IPS-20b (cell line): ENCODE data around the gene JAG1.

ENCODE experiments used
- H3K27ac ChIP-seq: one replicate; pipeline ENCODE4 v1.5.1; 2013; ENCODE audit warnings: low read length
- H3K27me3 ChIP-seq: 2 replicates; pipeline ENCODE4 v1.6.1; 2013; ENCODE audit warnings: mild to moderate bottlenecking, low read length, inconsistent platforms; ENCODE audit not compliant: insufficient read depth
- H3K36me3 ChIP-seq: 2 replicates; pipeline ENCODE4 v1.6.1; 2013; ENCODE audit warnings: low read depth, mild to moderate bottlenecking, inconsistent platforms, low read length, moderate library complexity; ENCODE audit not compliant: insufficient read depth
- H3K4me1 ChIP-seq: 2 replicates; pipeline ENCODE4 v1.6.1; 2013; ENCODE audit warnings: mild to moderate bottlenecking, control low read depth, inconsistent platforms, low read length, moderate library complexity; ENCODE audit not compliant: insufficient read depth
- H3K4me3 ChIP-seq: 2 replicates; pipeline ENCODE4 v1.5.1; 2013; ENCODE audit warnings: mild to moderate bottlenecking, low read length, inconsistent platforms
- H3K9ac ChIP-seq: 2 replicates; pipeline ENCODE4 v1.6.1; 2013; ENCODE audit warnings: low read depth, mild to moderate bottlenecking, inconsistent platforms, low read length, moderate library complexity
- H3K9me3 ChIP-seq: 2 replicates; pipeline ENCODE4 v1.6.1; 2013; ENCODE audit warnings: mild to moderate bottlenecking, low read depth, low read length, inconsistent platforms; ENCODE audit not compliant: insufficient read depth

Gene JAG1

DNA sequence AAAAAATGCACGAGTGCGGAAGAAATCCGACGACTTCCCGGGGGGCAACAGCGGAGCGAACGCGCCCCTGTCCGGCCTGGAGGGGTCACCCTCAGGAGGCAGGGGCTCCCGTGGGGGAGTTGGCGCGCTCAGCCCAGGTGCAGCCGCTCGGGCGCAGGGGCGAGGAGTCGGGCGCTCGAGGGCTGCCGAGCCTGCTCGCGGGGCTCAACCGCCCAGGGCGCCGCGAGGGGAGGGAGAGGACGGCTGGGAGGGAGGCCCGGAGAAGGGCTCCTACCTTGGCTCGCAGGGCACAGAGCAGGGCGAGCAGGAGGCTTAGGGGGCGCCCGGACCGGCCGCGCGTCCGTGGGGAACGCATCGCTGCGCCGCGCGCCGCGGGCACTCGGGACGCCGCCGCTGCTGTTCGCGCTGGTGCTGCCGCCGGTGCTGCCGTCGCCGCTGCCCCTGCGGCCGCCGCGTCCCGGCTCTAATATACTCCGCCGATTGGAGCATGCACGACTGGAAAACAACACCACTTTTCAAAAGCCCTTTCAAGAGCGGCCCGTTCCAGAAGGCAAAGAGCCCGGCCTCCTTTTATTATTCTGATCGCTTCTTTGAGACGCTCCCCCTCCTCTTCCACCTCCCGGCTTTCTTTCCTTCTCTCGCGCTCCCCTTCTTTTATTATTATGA is 490 bp downstream of the JAG1 start:
- no peaks in the 10 kb centered on the region for H3K9me3 ChIP-seq
- H3K4me1 ChIP-seq = peaks cover 32% of the 10 kb centered on the region
- peak overlapping the region; percentile 62 for H3K27ac ChIP-seq
- peaks cover 16% of the 10 kb centered on the region; the same call in 1 of the 2 replicates for H3K27me3 ChIP-seq
- H3K4me3 ChIP-seq = peak overlapping the region; percentile 84
- H3K36me3 ChIP-seq = peaks cover 16% of the 10 kb centered on the region
- H3K9ac ChIP-seq = peak overlapping the region; percentile 69; the same call in 1 of the 2 replicates

DNA sequence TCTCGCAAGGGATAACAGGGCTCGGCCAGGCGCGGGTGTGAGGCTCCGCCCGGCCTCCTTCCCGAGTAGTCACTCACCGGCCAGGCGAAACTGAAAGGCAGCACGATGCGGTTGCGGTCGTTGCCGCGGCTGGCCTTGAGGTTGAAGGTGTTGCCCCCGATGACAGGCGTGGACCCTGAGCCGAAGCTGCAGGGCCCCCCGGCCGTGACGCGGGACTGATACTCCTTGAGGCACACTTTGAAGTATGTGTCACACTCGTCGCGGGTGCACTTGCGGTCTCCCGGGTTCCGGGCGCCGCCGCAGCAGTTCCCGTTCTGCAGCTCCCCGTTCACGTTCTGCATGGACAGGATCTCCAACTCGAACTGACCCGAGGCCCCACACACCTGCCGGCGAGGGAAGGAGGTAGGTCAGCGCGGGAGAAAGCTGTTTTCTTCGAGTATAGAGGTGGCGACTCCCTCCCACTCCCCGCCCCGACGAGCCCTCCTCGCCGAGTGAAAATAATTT is 1.1 kb downstream of the JAG1 start:
- Histone ChIP-seq H3K4me3 (peak overlapping the region; percentile 84), H3K36me3 (peaks cover 22% of the 10 kb centered on the region), H3K27me3 (peaks cover 16% of the 10 kb centered on the region; the same call in 1 of the 2 replicates), H3K27ac (peak overlapping the region; percentile 62), H3K9ac (peak overlapping the region; percentile 69), H3K4me1 (peaks cover 36% of the 10 kb centered on the region), H3K9me3 (no peaks in the 10 kb centered on the region)

DNA sequence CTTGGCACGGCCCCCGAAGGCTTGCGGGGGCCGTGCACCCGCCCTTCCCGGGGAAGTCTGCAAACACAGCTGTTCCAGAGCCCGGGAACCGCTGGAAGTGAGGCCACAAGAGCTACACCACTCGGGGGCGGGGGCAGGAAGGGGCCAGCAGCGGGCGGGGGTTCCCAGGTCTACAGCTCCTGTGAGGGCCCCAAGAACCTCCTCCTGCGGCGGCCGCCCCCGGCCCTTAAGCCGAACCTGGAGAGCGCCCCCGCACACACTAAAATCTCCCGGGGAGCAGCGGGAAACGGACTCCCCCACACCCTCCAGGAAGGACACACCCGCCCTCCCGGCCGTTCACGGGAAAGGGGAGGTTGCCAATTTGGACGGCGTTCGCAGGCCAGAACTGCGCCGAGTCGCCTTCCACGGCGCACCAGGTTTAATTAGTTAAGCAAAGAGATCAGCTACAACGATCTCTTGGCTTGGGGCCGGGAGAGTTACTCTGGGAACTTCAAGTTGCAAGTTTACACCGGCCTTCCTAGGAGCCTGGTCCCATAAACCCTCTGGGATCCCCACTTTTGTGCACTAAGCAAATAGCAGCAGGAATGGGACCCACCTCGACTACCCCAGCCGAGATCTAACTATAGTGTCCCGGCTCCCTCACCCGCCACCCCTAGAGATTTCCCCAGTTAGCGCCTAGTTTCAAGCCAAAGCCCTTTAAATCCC is 1.7 kb downstream of the JAG1 start:
- H3K9ac ChIP-seq = peak overlapping the region; percentile 69
- no peaks in the 10 kb centered on the region for H3K9me3 ChIP-seq
- peaks cover 28% of the 10 kb centered on the region for H3K36me3 ChIP-seq
- H3K27ac ChIP-seq = no peak overlapping the region
- peaks cover 16% of the 10 kb centered on the region; the same call in 1 of the 2 replicates for H3K27me3 ChIP-seq
- peak overlapping the region; percentile 84 for H3K4me3 ChIP-seq
- H3K4me1 ChIP-seq = peaks cover 41% of the 10 kb centered on the region

DNA sequence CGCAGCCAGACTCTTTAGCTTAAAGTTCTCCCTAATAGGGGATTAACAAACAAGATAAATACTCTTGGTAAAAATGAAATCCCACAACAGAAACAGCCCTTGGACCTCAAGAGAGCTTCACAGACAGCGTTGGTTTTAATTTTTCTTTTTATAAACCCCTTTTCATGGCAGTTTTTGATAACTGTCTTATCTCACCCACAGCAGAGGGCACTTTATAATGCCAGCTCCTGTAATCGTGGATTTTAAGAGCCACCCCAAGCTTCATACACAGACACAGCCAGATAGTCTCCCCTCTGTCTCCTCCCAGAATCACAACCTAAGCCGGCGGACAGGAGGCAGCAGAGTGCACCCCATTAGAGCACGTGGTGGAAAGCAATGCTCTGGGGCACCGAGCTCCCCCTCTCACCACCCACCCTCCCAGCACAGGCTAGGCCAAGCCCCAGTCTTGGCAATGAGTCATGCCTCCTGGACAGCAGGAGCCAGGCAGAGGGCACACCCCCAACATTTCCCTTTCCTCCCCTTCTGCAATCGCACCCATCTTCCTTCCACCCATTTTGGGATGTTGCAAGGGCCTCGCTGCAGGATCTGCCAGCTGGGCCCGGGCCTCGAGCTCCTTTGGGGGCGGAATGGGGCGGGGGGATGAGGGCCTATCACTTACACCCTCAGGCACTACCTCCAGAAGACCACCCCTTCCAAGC is 2.4 kb downstream of the JAG1 start:
- no peak overlapping the region for H3K27ac ChIP-seq
- H3K9ac ChIP-seq = peak overlapping the region; percentile 69; the same call in 1 of the 2 replicates
- peaks cover 12% of the 10 kb centered on the region; the same call in 1 of the 2 replicates for H3K27me3 ChIP-seq
- peak overlapping the region; percentile 84 for H3K4me3 ChIP-seq
- peaks cover 30% of the 10 kb centered on the region for H3K36me3 ChIP-seq
- H3K9me3 ChIP-seq = no peaks in the 10 kb centered on the region
- H3K4me1 ChIP-seq = peaks cover 45% of the 10 kb centered on the region

DNA sequence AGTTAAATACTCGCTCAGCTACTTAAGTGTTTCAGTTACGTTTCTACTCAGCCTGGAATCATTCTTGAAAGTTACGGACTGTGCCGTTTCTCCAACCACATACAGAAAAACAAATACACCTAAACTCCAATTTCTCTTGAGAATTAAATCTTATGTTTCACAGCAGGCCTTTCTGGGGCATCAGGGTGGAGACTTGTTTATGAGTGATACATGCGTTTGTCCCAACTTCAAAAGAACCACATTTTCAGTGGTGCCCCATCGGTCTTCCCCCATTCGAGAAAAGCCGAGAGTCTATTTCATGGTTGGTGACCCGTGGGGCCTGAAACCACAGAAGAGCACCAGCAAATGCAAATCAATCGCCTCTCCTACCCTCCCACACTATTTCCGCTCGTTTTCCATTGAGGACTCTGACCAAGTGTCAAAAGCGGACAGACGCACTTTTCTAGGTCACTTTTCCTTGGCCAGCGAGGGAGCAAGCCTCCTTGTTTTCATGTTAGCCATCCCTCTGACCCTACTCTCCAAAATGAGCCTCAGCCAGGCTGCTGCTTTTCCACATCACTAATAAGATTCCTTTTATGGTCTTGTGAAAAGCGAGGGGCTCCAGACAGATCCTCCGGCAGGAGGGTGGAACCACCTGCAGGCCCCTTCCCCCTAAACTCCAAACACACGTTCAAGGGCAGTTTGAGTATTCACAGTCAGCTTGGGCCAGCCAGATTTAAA is 3.1 kb downstream of the JAG1 start:
- Histone ChIP-seq H3K9ac (peak overlapping the region; percentile 69; the same call in 1 of the 2 replicates), H3K4me1 (peaks cover 52% of the 10 kb centered on the region), H3K4me3 (peak overlapping the region; percentile 84), H3K36me3 (peaks cover 30% of the 10 kb centered on the region), H3K9me3 (no peaks in the 10 kb centered on the region), H3K27me3 (peaks cover 9% of the 10 kb centered on the region; the same call in 1 of the 2 replicates), H3K27ac (no peak overlapping the region)

DNA sequence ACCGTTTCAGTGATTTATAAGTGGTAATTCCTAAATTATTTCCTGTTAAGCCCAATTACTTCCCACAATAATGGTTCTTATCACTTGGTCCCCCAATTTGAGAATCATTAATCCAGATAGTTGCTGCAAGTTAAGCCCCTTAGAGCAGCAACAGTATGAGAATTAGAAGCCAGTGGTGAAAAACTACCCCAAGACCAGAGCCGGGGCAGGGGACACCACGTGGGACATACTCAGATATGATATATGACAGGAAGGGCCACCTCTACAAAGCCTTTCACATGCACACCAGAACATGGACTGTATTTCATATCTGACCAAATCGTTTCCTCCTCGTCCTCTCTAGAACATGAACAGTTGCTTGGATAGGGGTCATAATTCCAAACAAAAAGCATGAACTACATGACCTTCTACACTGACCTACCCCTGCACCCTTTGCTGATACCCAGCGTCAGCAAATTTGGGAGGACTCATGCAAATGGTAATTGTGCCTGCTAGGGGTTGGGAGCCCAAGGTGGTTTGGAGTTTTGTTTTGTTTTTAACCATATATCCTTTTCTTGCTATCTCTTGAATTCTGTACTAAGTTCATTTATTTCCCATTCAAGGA is 3.9 kb downstream of the JAG1 start:
- peaks cover 36% of the 10 kb centered on the region for H3K36me3 ChIP-seq
- H3K27ac ChIP-seq = no peak overlapping the region
- H3K4me3 ChIP-seq = peak overlapping the region; percentile 84
- peaks cover 54% of the 10 kb centered on the region for H3K4me1 ChIP-seq
- no peaks in the 10 kb centered on the region for H3K9me3 ChIP-seq
- peaks cover 9% of the 10 kb centered on the region; the same call in 1 of the 2 replicates for H3K27me3 ChIP-seq
- peak overlapping the region; percentile 69; the same call in 1 of the 2 replicates for H3K9ac ChIP-seq

DNA sequence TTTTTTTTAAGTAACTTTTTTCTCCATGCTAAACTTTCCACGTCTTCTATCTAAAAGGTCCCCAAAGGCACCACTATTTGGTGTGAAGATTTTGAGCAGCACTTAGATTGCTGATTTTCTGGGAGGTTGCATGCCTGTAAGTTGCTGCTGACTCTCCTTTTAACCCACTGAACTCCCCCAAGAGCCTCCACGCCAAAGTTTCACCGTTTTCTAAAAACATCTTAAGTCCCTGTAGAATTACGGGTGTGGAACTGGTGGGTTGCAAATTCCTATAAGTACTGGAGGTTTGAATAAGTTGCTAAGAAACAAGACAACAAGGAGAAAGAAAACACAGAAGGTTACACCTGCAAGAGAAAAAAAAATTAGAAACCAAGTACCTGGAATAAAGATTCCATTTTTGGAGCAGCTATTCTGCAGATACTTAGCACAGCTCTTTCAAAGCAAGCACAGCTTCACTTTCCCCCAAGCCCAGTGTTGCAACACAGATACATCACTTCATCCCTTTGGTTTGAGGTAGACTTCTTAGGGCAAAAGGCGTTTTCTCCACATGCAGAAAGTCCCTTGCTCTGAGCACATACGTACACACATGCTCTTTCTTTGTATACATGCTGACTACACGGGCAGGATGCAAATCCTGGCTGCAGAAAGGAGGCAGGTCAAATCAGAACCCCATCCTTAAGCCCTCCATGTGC is 5.0 kb downstream of the JAG1 start:
- H3K9me3 ChIP-seq = no peaks in the 10 kb centered on the region
- H3K27ac ChIP-seq = no peak overlapping the region
- peaks cover 38% of the 10 kb centered on the region for H3K36me3 ChIP-seq
- no peak overlapping the region for H3K4me3 ChIP-seq
- H3K4me1 ChIP-seq = peaks cover 63% of the 10 kb centered on the region
- H3K9ac ChIP-seq = no peak overlapping the region
- peaks cover 9% of the 10 kb centered on the region; the same call in 1 of the 2 replicates for H3K27me3 ChIP-seq

DNA sequence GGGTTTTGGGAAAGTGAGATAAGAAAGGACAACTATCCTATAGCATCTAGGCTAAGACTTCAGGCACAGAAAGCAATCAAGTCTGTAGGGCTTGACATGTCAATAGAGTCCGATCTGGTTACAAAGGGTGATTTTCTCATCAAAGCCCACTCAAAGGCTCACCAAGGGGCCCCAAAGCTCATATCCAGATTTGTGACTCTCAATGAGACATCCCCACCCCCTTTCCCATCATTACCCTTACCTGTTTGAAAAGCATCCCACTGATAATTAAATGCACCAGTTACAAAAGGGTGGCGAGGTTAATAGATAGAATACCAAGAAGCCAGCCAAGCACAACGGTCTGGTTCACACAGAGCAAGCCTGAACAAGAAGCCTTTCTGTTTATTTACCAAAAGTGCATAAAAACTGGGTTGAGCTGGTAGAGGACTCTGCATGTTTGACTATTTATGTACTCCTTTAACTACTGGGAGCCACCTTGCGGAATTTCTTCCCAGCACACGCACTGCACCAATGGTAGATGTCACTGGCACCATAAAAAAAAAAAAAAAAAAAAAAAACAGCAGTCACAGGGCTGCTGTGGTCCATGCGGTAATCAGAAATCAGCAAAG is 6.1 kb downstream of the JAG1 start:
- no peak overlapping the region for H3K27ac ChIP-seq
- H3K9me3 ChIP-seq = no peaks in the 10 kb centered on the region
- peaks cover 69% of the 10 kb centered on the region for H3K4me1 ChIP-seq
- peaks cover 7% of the 10 kb centered on the region; the same call in 1 of the 2 replicates for H3K27me3 ChIP-seq
- no peak overlapping the region for H3K4me3 ChIP-seq
- no peak overlapping the region for H3K9ac ChIP-seq
- peaks cover 50% of the 10 kb centered on the region for H3K36me3 ChIP-seq

DNA sequence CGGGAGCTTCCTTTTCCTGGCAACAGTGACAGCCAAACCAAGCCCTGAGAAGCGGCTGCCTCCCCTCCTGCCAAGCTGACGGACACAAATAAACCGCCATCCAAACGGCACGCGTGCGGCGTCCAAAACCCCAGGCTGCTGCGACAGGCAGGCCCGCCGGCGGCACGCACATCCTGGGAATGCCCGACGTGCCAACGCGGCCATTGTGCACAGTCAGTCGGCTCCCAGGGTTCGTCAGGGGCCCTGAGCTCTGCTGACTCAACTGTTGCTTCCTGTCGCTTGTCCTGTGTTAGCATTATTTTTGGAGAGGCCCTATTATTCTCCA is 6.8 kb downstream of the JAG1 start:
- Histone ChIP-seq H3K4me1 (peaks cover 69% of the 10 kb centered on the region), H3K27me3 (peaks cover 1% of the 10 kb centered on the region; the same call in 1 of the 2 replicates), H3K36me3 (peaks cover 56% of the 10 kb centered on the region), H3K9me3 (no peaks in the 10 kb centered on the region), H3K4me3 (no peak overlapping the region), H3K9ac (no peak overlapping the region), H3K27ac (no peak overlapping the region)
